Spleen (tissue), 7 donors: Measurements from ENCODE around the gene ZNF77.

Source experiments
- CTCF ChIP-seq, 11 experiments: fragments of 200-600 bp in 7 of 11; fragments of 450-650 bp in 4 of 11; sonication (generic) in 4 of 11; IDR thresholded peaks in 8 of 11; conservative IDR thresholded peaks in 3 of 11; 1 replicate in 7 of 11; 2 replicates in 4 of 11; pipeline versions ENCODE4 v1.4.0 to v1.8.0; 2016 to 2021; ENCODE audit warnings: antibody characterized with exemption in 11 of 11, inconsistent platforms in 4 of 11, mild to moderate bottlenecking in 1 of 11
- POLR2A ChIP-seq, 3 donors: fragments of 450-650 bp; IDR thresholded peaks; one replicate each; pipeline ENCODE4 v1.5.1; 2017; ENCODE audit warnings: antibody characterized with exemption in 3 of 3, mild to moderate bottlenecking in 1 of 3
- donor health status: DM: no; HTN: no; CAD: no; lungs with moderate emphysema.
- donor health status: DM: no; HTN: no; CAD: no.
- donor health status: DM: no; HTN: no; CAD: no.

- TF ChIP-seq CTCF (IDR thresholded peaks at IDR 0.05 in 8 of 11, conservative IDR thresholded peaks at IDR 0.05 in 3 of 11) (no peak), POLR2A (IDR thresholded peaks at IDR 0.05) (no peak)
Observed at GRCh38 chr19:2993579-2993978, 48.8 kb upstream of the ZNF77 start.
